Heart right ventricle (tissue), 16 donors: ENCODE measurements around the gene GFI1. TPM values are rescaled to one million over a fixed set of nuclear protein-coding genes. Genes with fewer than 3 reads are reported as not detected.

Experiments used
- ATAC-seq, 8 donors: fragments of 200-7000 bp; cut with Tn5 transposase; one replicate each; pipeline ENCODE4 v1.9.1; 2020; ENCODE audit warnings: mild to moderate bottlenecking in 8 of 8, moderate library complexity in 8 of 8, moderate number of reproducible peaks in 1 of 8
- DNase-seq, 2 donors: peaks; one replicate each; pipeline ENCODE4 v3.0.0-alpha.2; 2020
- H3K27ac ChIP-seq, 10 donors: fragments of 200-600 bp; sonication (generic) in 2 of 10; one replicate each; pipeline versions ENCODE4 v1.5.0 to v1.8.0; 2020 to 2022; ENCODE audit warnings: mild to moderate bottlenecking in 3 of 10
- H3K27me3 ChIP-seq, 7 donors: fragments of 200-600 bp; one replicate each; pipeline ENCODE4 v1.8.0; 2021 to 2022; ENCODE audit warnings: mild to moderate bottlenecking in 2 of 7
- H3K36me3 ChIP-seq, 9 donors: fragments of 200-600 bp; sonication (generic) in 1 of 9; one replicate each; pipeline versions ENCODE4 v1.5.0 to v1.8.0; 2020 to 2022; ENCODE audit warnings: mild to moderate bottlenecking in 2 of 9
- H3K4me1 ChIP-seq, 9 donors: fragments of 200-600 bp; sonication (generic) in 1 of 9; one replicate each; pipeline versions ENCODE4 v1.5.0 to v1.8.0; 2020 to 2022; ENCODE audit warnings: mild to moderate bottlenecking in 4 of 9
- H3K4me3 ChIP-seq, 10 donors: fragments of 200-600 bp; sonication (generic) in 2 of 10; one replicate each; pipeline versions ENCODE4 v1.5.0 to v1.8.0; 2020 to 2022; ENCODE audit warnings: mild to moderate bottlenecking in 7 of 10, moderate library complexity in 2 of 10
- H3K9me3 ChIP-seq, 11 donors: fragments of 200-600 bp in 10 of 11; sonication (generic) in 2 of 11; one replicate each; pipeline versions ENCODE4 v1.5.0 to v1.8.0; 2013 to 2022; ENCODE audit warnings: mild to moderate bottlenecking in 2 of 11, control low read depth in 1 of 11, moderate library complexity in 1 of 11
- WGBS, 2 donors: extraction: QIAGEN DNeasy Blood & Tissue Kit; methylation state at CpG; one replicate each; pipeline ENCODE4 v1.1.7; 2013; ENCODE audit warnings: inconsistent platforms in 1 of 2; 5-methylcytosine and 5-hydroxymethylcytosine counted together
- intact Hi-C, 10 donors: fragments of 100-400 bp; cut with DNase I; formaldehyde crosslinking; loops; one replicate each; pipeline versions ENCODE4 v1.11.1 to v1.14.2; 2022
- polyA plus RNA-seq, 2 donors: library from polyadenylated mRNA; stranded (reverse); fragments of 200-250 nt; gene quantifications; one replicate each; pipeline ENCODE4 v1.2.3, GENCODE V29; 2013
- total RNA-seq, 10 donors: library from RNA; stranded (reverse); fragmentation: NEBNext Ultra II Directional in 3 of 10; extraction: Animal tissue kit (Norgen Biotek cat#: 25700) in 3 of 10; gene quantifications; one replicate each; pipeline versions ENCODE4 v1.2.1 to v1.2.4, GENCODE V29; 2021 to 2023
- TF ChIP-seq, protein P1 (sequence below), 9 donors: fragments of 200-600 bp; sonication (generic) in 2 of 9; IDR thresholded peaks; one replicate each; pipeline versions ENCODE4 v1.5.0 to v1.8.0; 2021 to 2022; ENCODE audit warnings: antibody characterized with exemption in 9 of 9, mild to moderate bottlenecking in 5 of 9, moderate library complexity in 1 of 9
- donor health status: Arrhythmogenic right ventricular cardiomyopathy.
- donor health status: ischemic (EF 13 %, LVEDD 7.1; RV severe dilation, severe dysfunction).
- donor health status: healthy with polysubstance abuse.
- donor health status: DM: no; HTN: yes; CAD: no.
- donor health status: DM: no; HTN: no; CAD: no.
- donor health status: ischemic (EF 25% LVEDD 6.9; RV normal size, moderate dysfunction).
- donor health status: ischemic (EF 25% LVEDD 5.7; RV mildly dilated, moderate dysfunction).
- donor health status: healthy.
- donor health status: DM: yes; HTN: yes; CAD: no.
- donor health status: Ischemic cardiomyopathy.
- donor health status: ischemic (EF 35%, LVEDD 5.7; RV mildly dilated, moderate dysfunction).
- donor health status: nonischemic (EF 11% LVEDD 7.7; RV severe dilation, severe dysfunction).
- donor health status: DM: yes; HTN: yes; CAD: no.
- donor health status: PGD.
- donor health status: ischemic (EF 29% LVEDD 5.4; RV normal size, mild dysfunction).
- donor health status: nonischemic (EF 23%, LVEDD 6.1; RV moderate dilation, normal function).

GFI1 gene
- total and polyA plus RNA-seq, 12 donors, result 0.09 to 1.3 (median 0.15) TPM; not detected in 3

DNA sequence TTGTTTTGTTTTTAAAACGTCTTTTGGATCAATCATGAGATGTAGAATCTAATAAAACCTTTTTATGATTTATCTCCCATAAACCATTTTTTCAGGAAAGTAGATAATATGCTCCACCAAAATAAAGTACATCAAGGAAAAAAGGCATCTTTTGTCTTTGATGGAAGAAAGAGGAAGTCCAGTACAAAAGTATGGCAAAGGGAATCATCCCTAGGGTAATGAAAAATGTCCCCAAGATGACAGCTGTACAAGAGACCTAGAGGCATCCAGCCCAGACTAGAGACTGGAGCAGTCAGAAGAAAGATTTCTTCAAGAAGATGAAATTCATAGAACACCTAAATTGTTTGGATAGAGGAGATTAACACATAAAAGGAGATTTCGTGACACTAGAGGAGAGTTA, 32.3 kb upstream of the GFI1 start:
- no peaks in the 10 kb centered on the region for H3K9me3 ChIP-seq
- H3K36me3 ChIP-seq, result peaks cover 0 to 20% (median 0%) of the 10 kb centered on the region in 9 donors
- DNase-seq (no peak), ATAC-seq (no peak)
- no peak overlapping the region for H3K27ac ChIP-seq
- H3K4me1 ChIP-seq, result no peaks in the 10 kb centered on the region
- TF ChIP-seq, protein P1, sequence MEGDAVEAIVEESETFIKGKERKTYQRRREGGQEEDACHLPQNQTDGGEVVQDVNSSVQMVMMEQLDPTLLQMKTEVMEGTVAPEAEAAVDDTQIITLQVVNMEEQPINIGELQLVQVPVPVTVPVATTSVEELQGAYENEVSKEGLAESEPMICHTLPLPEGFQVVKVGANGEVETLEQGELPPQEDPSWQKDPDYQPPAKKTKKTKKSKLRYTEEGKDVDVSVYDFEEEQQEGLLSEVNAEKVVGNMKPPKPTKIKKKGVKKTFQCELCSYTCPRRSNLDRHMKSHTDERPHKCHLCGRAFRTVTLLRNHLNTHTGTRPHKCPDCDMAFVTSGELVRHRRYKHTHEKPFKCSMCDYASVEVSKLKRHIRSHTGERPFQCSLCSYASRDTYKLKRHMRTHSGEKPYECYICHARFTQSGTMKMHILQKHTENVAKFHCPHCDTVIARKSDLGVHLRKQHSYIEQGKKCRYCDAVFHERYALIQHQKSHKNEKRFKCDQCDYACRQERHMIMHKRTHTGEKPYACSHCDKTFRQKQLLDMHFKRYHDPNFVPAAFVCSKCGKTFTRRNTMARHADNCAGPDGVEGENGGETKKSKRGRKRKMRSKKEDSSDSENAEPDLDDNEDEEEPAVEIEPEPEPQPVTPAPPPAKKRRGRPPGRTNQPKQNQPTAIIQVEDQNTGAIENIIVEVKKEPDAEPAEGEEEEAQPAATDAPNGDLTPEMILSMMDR (IDR thresholded peaks at IDR 0.05), result no peak
- WGBS, 2 donors, result 71 to 73% methylated on average over 2 of the region's 2 CpGs
- intact Hi-C loops, result no loop called here
- no peak overlapping the region for H3K4me3 ChIP-seq
- no peaks in the 10 kb centered on the region for H3K27me3 ChIP-seq

DNA sequence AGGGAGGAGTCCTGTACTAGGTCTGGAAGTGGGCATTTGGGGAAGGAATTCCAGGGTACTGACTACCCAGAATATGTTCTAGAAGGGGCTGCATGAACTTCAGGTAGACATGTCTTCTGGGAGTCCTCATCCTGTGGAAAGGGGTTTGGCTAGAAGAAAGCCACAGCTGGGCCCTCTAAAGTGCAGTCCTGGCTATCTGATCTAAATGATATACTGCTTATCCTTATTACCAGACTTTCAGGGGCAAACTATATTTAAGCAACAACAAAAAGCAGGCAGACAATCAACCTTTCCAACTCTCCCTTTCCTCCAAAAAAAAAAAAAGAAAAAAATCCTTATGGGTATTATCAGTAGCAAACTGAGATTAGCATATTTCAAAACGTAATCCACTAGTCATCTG, 29.8 kb upstream of the GFI1 start:
- ATAC-seq, result no peak
- 75 to 80% methylated on average over 1 of the region's 1 CpG for WGBS, 2 donors

DNA sequence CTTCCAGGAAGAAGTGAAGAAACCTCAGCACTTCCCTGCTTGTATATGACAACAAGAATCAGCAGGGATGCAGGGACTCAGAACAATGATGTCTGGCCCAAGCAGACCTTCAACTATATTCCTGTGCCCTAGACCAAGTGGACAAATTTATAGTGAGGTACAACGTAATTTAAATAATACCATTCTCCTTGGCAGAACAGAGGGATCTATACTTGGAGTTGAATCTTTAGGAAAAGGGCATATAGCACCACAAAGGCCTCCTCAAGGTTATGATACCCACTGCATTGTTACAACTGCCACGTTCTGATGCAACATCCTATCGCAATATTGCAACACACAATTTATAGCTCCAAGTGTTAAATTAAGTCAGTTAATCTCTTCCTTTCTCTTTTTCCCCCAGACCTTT, 29.1 kb upstream of the GFI1 start:
- Histone ChIP-seq H3K27ac (no peak overlapping the region), H3K4me1 (no peaks in the 10 kb centered on the region), H3K27me3 (no peaks in the 10 kb centered on the region), H3K9me3 (no peaks in the 10 kb centered on the region), H3K36me3 (peaks cover 0 to 43% (median 0%) of the 10 kb centered on the region in 9 donors), H3K4me3 (no peak overlapping the region)
- ATAC-seq (no peak), DNase-seq (no peak)
- TF ChIP-seq, protein P1 (IDR thresholded peaks at IDR 0.05), result no peak
- WGBS, 2 donors, result 90 to 97% methylated on average over 3 of the region's 3 CpGs
- intact Hi-C loops, result no loop called here

More for the DNA sequence above, 29.8 kb upstream of the GFI1 start:
- no peaks in the 10 kb centered on the region for H3K4me1 ChIP-seq
- H3K4me3 ChIP-seq, result no peak overlapping the region
- no peaks in the 10 kb centered on the region for H3K9me3 ChIP-seq
- no peaks in the 10 kb centered on the region for H3K27me3 ChIP-seq
- intact Hi-C loops, result no loop called here
- DNase-seq, result no peak
- no peak overlapping the region for H3K27ac ChIP-seq
- TF ChIP-seq, protein P1 (IDR thresholded peaks at IDR 0.05), result no peak
- H3K36me3 ChIP-seq, result peaks cover 0 to 35% (median 0%) of the 10 kb centered on the region in 9 donors

DNA sequence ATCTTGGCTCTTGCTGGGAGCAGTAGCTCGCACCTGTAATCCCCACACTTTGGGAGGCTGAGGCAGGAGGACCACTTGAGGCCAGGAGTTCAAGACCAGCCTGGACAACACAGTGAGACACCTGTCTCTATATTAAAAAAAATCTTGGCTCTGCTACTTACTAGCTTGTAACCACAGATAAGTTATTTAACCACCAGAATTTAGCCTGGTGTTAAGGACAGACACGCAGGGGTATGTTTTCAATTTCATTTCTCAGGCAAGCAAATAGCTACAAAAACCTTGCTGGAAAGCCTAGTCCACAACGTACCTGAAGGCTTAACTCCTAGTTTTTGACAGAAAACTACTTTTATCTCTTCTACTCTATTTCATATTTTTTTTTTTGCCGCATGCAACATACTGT, 24.8 kb upstream of the GFI1 start:
- H3K9me3 ChIP-seq, result no peaks in the 10 kb centered on the region
- H3K36me3 ChIP-seq, result peaks cover 0 to 33% (median 0%) of the 10 kb centered on the region in 9 donors
- H3K4me1 ChIP-seq, result no peaks in the 10 kb centered on the region
- intact Hi-C loops, result no loop called here
- TF ChIP-seq, protein P1 (IDR thresholded peaks at IDR 0.05), result no peak
- ATAC-seq, result no peak
- no peak overlapping the region for H3K4me3 ChIP-seq
- H3K27me3 ChIP-seq, result no peaks in the 10 kb centered on the region
- DNase-seq, result no peak
- H3K27ac ChIP-seq, result no peak overlapping the region
- WGBS, 2 donors, result 91 to 96% methylated on average over 4 of the region's 4 CpGs
